Measurements from ENCODE around the gene PRKRIP1.

The PRKRIP1 gene

GRCh38 chr7:102432442-102433218 is 36.5 kb downstream of the PRKRIP1 start (continued):
- peak; percentile 68 for TF ChIP-seq SCRT2 (tag by site-specific recombination; IDR thresholded peaks at IDR 0.05)
- TF ChIP-seq, protein P1, sequence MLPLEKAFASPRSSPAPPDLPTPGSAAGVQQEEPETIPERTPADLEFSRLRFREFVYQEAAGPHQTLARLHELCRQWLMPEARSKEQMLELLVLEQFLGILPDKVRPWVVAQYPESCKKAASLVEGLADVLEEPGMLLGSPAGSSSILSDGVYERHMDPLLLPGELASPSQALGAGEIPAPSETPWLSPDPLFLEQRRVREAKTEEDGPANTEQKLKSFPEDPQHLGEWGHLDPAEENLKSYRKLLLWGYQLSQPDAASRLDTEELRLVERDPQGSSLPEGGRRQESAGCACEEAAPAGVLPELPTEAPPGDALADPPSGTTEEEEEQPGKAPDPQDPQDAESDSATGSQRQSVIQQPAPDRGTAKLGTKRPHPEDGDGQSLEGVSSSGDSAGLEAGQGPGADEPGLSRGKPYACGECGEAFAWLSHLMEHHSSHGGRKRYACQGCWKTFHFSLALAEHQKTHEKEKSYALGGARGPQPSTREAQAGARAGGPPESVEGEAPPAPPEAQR (tag by site-specific recombination; IDR thresholded peaks at IDR 0.05), result no peak
- TF ChIP-seq ZNF600 (tag by site-specific recombination; IDR thresholded peaks at IDR 0.05), result peak; percentile 61; the same call in 1 of the 2 replicates
- TF ChIP-seq PRDM10 (tag by site-specific recombination; IDR thresholded peaks at IDR 0.05), result no peak
- TF ChIP-seq ZNF501 (tag by site-specific recombination; IDR thresholded peaks at IDR 0.05), result peak; percentile 25; the same call in 1 of the 2 replicates
- no peak for TF ChIP-seq ZBTB10 (tag by site-specific recombination; IDR thresholded peaks at IDR 0.05)
- 0 out of 2 replicates have a peak, but pooled peaks have one; percentile 15 for TF ChIP-seq ZFHX2 (tag by site-specific recombination; conservative IDR thresholded peaks at IDR 0.05)

GRCh38 chr7:102433219-102434038 is 37.3 kb downstream of the PRKRIP1 start, which contains the start of gene ORAI2:
Gene ORAI2 (plus strand): TSS chr7:102433575. CDS start chr7:102438957, 5,382 bp downstream.
- H3K4me1 ChIP-seq (ENCODE audit: control insufficient read depth, insufficient read depth, low read length), result peaks cover 15% of the 10 kb centered on the region
- peak; percentile 91 for TF ChIP-seq GLIS2 (tag by site-specific recombination; IDR thresholded peaks at IDR 0.05)
- TF ChIP-seq ZNF623 (tag by site-specific recombination; IDR thresholded peaks at IDR 0.05), result no peak
- TF ChIP-seq SP3 (tag by site-specific recombination; IDR thresholded peaks at IDR 0.05), result peak; percentile 7; the same call in 1 of the 2 replicates
- TF ChIP-seq ZNF24 (tag by site-specific recombination; IDR thresholded peaks at IDR 0.05), result no peak
- TF ChIP-seq ZBTB11 (tag by site-specific recombination; conservative IDR thresholded peaks at IDR 0.05; ENCODE audit: low read depth), result 0 out of 2 replicates have a peak, but pooled peaks have one; percentile 18
- TF ChIP-seq SCRT2 (tag by site-specific recombination; IDR thresholded peaks at IDR 0.05), result no peak
- peak; percentile 22; the same call in 1 of the 2 replicates for TF ChIP-seq ZBTB8A (tag by site-specific recombination; IDR thresholded peaks at IDR 0.05)
- TF ChIP-seq, protein P2, sequence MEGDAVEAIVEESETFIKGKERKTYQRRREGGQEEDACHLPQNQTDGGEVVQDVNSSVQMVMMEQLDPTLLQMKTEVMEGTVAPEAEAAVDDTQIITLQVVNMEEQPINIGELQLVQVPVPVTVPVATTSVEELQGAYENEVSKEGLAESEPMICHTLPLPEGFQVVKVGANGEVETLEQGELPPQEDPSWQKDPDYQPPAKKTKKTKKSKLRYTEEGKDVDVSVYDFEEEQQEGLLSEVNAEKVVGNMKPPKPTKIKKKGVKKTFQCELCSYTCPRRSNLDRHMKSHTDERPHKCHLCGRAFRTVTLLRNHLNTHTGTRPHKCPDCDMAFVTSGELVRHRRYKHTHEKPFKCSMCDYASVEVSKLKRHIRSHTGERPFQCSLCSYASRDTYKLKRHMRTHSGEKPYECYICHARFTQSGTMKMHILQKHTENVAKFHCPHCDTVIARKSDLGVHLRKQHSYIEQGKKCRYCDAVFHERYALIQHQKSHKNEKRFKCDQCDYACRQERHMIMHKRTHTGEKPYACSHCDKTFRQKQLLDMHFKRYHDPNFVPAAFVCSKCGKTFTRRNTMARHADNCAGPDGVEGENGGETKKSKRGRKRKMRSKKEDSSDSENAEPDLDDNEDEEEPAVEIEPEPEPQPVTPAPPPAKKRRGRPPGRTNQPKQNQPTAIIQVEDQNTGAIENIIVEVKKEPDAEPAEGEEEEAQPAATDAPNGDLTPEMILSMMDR (tag by site-specific recombination; IDR thresholded peaks at IDR 0.05), result 0 out of 2 replicates have a peak, but pooled peaks have one; percentile 38
- 0 out of 2 replicates have a peak, but pooled peaks have one; percentile 13 for TF ChIP-seq ZEB2 (tag by site-specific recombination; IDR thresholded peaks at IDR 0.05)
- TF ChIP-seq, protein P3, sequence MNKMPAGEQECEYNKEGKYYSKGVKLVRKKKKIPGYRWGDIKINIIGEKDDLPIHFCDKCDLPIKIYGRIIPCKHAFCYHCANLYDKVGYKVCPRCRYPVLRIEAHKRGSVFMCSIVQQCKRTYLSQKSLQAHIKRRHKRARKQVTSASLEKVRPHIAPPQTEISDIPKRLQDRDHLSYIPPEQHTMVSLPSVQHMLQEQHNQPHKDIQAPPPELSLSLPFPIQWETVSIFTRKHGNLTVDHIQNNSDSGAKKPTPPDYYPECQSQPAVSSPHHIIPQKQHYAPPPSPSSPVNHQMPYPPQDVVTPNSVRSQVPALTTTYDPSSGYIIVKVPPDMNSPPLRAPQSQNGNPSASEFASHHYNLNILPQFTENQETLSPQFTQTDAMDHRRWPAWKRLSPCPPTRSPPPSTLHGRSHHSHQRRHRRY (tag by site-specific recombination; IDR thresholded peaks at IDR 0.05), result no peak
- peak; percentile 84 for TF ChIP-seq ZIC2 (tag by site-specific recombination; IDR thresholded peaks at IDR 0.05)
- peak; percentile 21; the same call in 1 of the 2 replicates for TF ChIP-seq KLF8 (tag by site-specific recombination; IDR thresholded peaks at IDR 0.05)

More at GRCh38 chr7:102433219-102434038, 37.3 kb downstream of the PRKRIP1 start, which contains the start of gene ORAI2:
- H3K27ac ChIP-seq (ENCODE audit: extremely low read depth, low read depth, low read length), result peak within 1 kb of the TSS; percentile 68; the same call in 1 of the 2 replicates
- peaks cover 7 to 10% of the 10 kb centered on the region in 2 experiments; a peak in 2 of 3 replicates for H3K36me3 ChIP-seq (ENCODE audit: control insufficient read depth in 2 of 2, insufficient read depth in 1 of 2, low read length in 2 of 2)
- H3K9me3 ChIP-seq (ENCODE audit: control insufficient read depth, insufficient read depth, low read depth, low read length), result no peaks in the 10 kb centered on the region
- ChIA-PET POLR2A (interaction anchor here (0.6 to 1.0 kb wide), 2 partner anchors 17 to 315 kb away, joined by 3 to 5 read pairs; no protein-coding TSS in a partner anchor), CTCF (interaction anchor here (0.6 to 1.0 kb wide), 4 partner anchors 23 to 1825 kb away, joined by 3 to 6 read pairs (median 3); partner anchors contain the start of gene PRKRIP1)
- H3K4me3 ChIP-seq (ENCODE audit: low read depth, low read length), result peak within 1 kb of the TSS; percentile 83
